SK-N-SH (cell line): ENCODE measurements around the gene DYNLT3. TPM values are rescaled to one million over a fixed set of nuclear protein-coding genes. Genes with fewer than 3 reads are reported as not detected.
A peak's percentile ranks its signal among the peaks of the same experiment; 100 is the strongest.

Experiments used
- CTCF ChIA-PET: fragments of 300-600, 350-600 bp; formaldehyde crosslinking; extraction: SDS; loops from one replicate; lab custom pipeline; 2021; lab: Yijun Ruan, JAX
- POLR2A ChIA-PET: fragments of 350-600 bp; sonication (Branson Sonifier 250); formaldehyde crosslinking; extraction: SDS; loops from one replicate; lab custom pipeline; 2020; ENCODE audit warnings: antibody characterized with exemption, inconsistent platforms; lab: Yijun Ruan, JAX
- DNase-seq: peaks from one replicate; pipeline ENCODE4 v3.0.0; 2012
- H2AFZ ChIP-seq: fragments of 200-600 bp; sonication (generic); 2 replicates; pipeline ENCODE4 v1.8.1; 2016; ENCODE audit warnings: antibody characterized with exemption, mild to moderate bottlenecking, low read depth
- H3F3A ChIP-seq: fragments of 200-600 bp; sonication (generic); replicated peaks from 2 replicates; pipeline ENCODE3; 2016; ENCODE audit warnings: antibody characterized with exemption, mild to moderate bottlenecking; ENCODE audit not compliant: insufficient read depth
- H3K27ac ChIP-seq, 2 experiments: fragments of 200-500 bp in 1 of 2; fragments of 200-600 bp in 1 of 2; sonication (Bioruptor generic) in 1 of 2; sonication (generic), shearing (Covaris generic) in 1 of 2; 2 replicates each; pipeline versions ENCODE4 v1.5.1 to v1.6.1; 2014 to 2016; ENCODE audit warnings: low read depth in 2 of 2, inconsistent platforms in 1 of 2, low read length in 1 of 2, mild to moderate bottlenecking in 1 of 2, mixed read lengths in 1 of 2
- H3K27me3 ChIP-seq: fragments of 200-600 bp; sonication (generic), shearing (Covaris generic); 2 replicates; pipeline ENCODE4 v1.6.1; 2016; ENCODE audit warnings: mixed run types; ENCODE audit not compliant: insufficient read depth
- H3K36me3 ChIP-seq, 2 experiments: fragments of 200-500 bp in 1 of 2; fragments of 200-600 bp in 1 of 2; sonication (Bioruptor generic) in 1 of 2; sonication (generic) in 1 of 2; replicated peaks in 1 of 2; 2 replicates each; pipeline versions ENCODE3 to v1.5.1; 2014 to 2016; ENCODE audit warnings: low read length in 1 of 2, mild to moderate bottlenecking in 1 of 2; ENCODE audit not compliant: insufficient read depth in 2 of 2, control insufficient read depth in 1 of 2
- H3K4me1 ChIP-seq, 2 experiments: fragments of 200-500 bp in 1 of 2; fragments of 200-600 bp in 1 of 2; sonication (Bioruptor generic) in 1 of 2; sonication (generic), shearing (Covaris generic) in 1 of 2; 2 replicates each; pipeline versions ENCODE4 v1.5.1 to v1.6.1; 2014 to 2016; ENCODE audit warnings: low read depth in 1 of 2, low read length in 1 of 2, mixed run types in 1 of 2; ENCODE audit not compliant: insufficient read depth in 2 of 2, control insufficient read depth in 1 of 2
- H3K4me2 ChIP-seq: fragments of 200-600 bp; sonication (generic), shearing (Covaris generic); 2 replicates; pipeline ENCODE4 v1.6.1; 2017; ENCODE audit warnings: mixed run types
- H3K4me3 ChIP-seq, 2 experiments: fragments of 200-500 bp in 1 of 2; fragments of 200-600 bp in 1 of 2; sonication (Bioruptor generic) in 1 of 2; sonication (generic), shearing (Covaris generic) in 1 of 2; 2 replicates each; pipeline versions ENCODE4 v1.5.1 to v1.8.1; 2014 to 2016; ENCODE audit warnings: low read depth in 2 of 2, inconsistent platforms in 1 of 2, low read length in 1 of 2, mild to moderate bottlenecking in 1 of 2, mixed read lengths in 1 of 2, moderate library complexity in 1 of 2
- H3K79me2 ChIP-seq: fragments of 200-600 bp; sonication (generic); 2 replicates; pipeline ENCODE4 v1.8.1; 2017; ENCODE audit warnings: mild to moderate bottlenecking; ENCODE audit not compliant: insufficient read depth
- H3K9ac ChIP-seq: fragments of 200-600 bp; sonication (generic); 2 replicates; pipeline ENCODE4 v1.6.1; 2017; ENCODE audit warnings: mixed run types
- H3K9me2 ChIP-seq: fragments of 200-600 bp; sonication (generic); 2 replicates; pipeline ENCODE4 v1.6.1; 2017; ENCODE audit warnings: mixed run types
- H3K9me3 ChIP-seq: fragments of 200-600 bp; sonication (generic); 2 replicates; pipeline ENCODE4 v1.6.1; 2017; ENCODE audit warnings: mixed run types, mild to moderate bottlenecking, moderate library complexity
- H4K20me1 ChIP-seq: fragments of 200-600 bp; sonication (generic); 2 replicates; pipeline ENCODE4 v1.6.1; 2017; ENCODE audit warnings: mild to moderate bottlenecking, mixed run types; ENCODE audit not compliant: insufficient read depth
- ELF1 ChIP-seq: IDR thresholded peaks from 2 replicates; pipeline ENCODE4 v1.4.0; 2012
- EP300 ChIP-seq, 2 experiments: IDR thresholded peaks; 2 replicates each; pipeline versions ENCODE4 v1.4.0 to v1.6.1; 2012; ENCODE audit warnings: borderline replicate concordance in 1 of 2, low read depth in 1 of 2, low read length in 1 of 2
- FOSL2 ChIP-seq: IDR thresholded peaks from 2 replicates; pipeline ENCODE4 v1.4.0; 2012; ENCODE audit warnings: low read depth, mild to moderate bottlenecking, moderate library complexity, borderline replicate concordance
- IRF3 ChIP-seq: fragments of 150-350 bp; IDR thresholded peaks from 2 replicates; pipeline ENCODE4 v1.6.1; 2016; ENCODE audit warnings: mild to moderate bottlenecking, low read depth, low read length
- JUND ChIP-seq: IDR thresholded peaks from 2 replicates; pipeline ENCODE4 v1.4.0; 2012
- MAX ChIP-seq: IDR thresholded peaks from 2 replicates; pipeline ENCODE4 v1.4.0; 2012; ENCODE audit warnings: low read depth
- MEF2A ChIP-seq: IDR thresholded peaks from 2 replicates; pipeline ENCODE4 v1.4.0; 2012; ENCODE audit warnings: low read depth, borderline replicate concordance
- NFIC ChIP-seq: IDR thresholded peaks from 2 replicates; pipeline ENCODE4 v1.4.0; 2012; ENCODE audit warnings: borderline replicate concordance
- PBX3 ChIP-seq: IDR thresholded peaks from 2 replicates; pipeline ENCODE4; 2012
- SIN3A ChIP-seq: IDR thresholded peaks from 2 replicates; pipeline ENCODE4 v1.6.1; 2012; ENCODE audit warnings: low read depth, mild to moderate bottlenecking, low read length, moderate library complexity, borderline replicate concordance
- TAF1 ChIP-seq: IDR thresholded peaks from 2 replicates; pipeline ENCODE4 v1.6.1; 2012; ENCODE audit warnings: low read depth, mild to moderate bottlenecking, low read length, moderate library complexity, borderline replicate concordance
- TCF12 ChIP-seq: IDR thresholded peaks from 2 replicates; pipeline ENCODE4 v1.4.0; 2012
- TEAD4 ChIP-seq: IDR thresholded peaks from 2 replicates; pipeline ENCODE4 v1.4.0; 2012; ENCODE audit warnings: mild to moderate bottlenecking, borderline replicate concordance; ENCODE audit not compliant: insufficient read depth
- USF1 ChIP-seq: IDR thresholded peaks from 2 replicates; pipeline ENCODE4 v1.4.0; 2012; ENCODE audit warnings: low read depth, borderline replicate concordance
- YY1 ChIP-seq: IDR thresholded peaks from 2 replicates; pipeline ENCODE4 v1.4.0; 2012; ENCODE audit warnings: low read depth, mild to moderate bottlenecking
- ZBTB33 ChIP-seq: IDR thresholded peaks from 2 replicates; pipeline ENCODE4 v1.4.0; 2012; ENCODE audit warnings: low read depth, borderline replicate concordance
- WGBS: methylation state at CpG from one replicate; pipeline ENCODE4 v1.1.6; 2017; ENCODE audit warnings: low lambda C conversion rate; 5-methylcytosine and 5-hydroxymethylcytosine counted together
- polyA plus RNA-seq, 3 experiments: library from polyadenylated mRNA; depleted of rRNA; stranded (reverse); fragments of >200 nt; gene quantifications; 2 replicates each; pipeline ENCODE4 v1.2.3, GENCODE V29; 2012

The DYNLT3 gene
- polyA plus RNA-seq, 1 of the 3 experiments (the other 2 are of a cell fraction): 7.3 TPM

- Histone ChIP-seq H3K36me3 (no peaks in the 10 kb centered on the region), H3K27ac (peak overlapping the region in 1 of 2 experiments; percentile 56; a peak in 2 of 4 replicates), H3K9me2 (no peaks in the 10 kb centered on the region), H3K4me3 (no peak overlapping the region), H2AFZ (no peak overlapping the region), H4K20me1 (0 out of 2 replicates have a peak, but pooled peaks cover 4% of the 10 kb centered on the region), H3K9ac (no peak overlapping the region), H3K27me3 (no peaks in the 10 kb centered on the region)
- CTCF ChIA-PET: interaction anchor here (0.8 kb wide), 1 partner anchor 12 kb away, joined by 3 read pairs; no protein-coding TSS in a partner anchor
- no peak for DNase-seq
- POLR2A ChIA-PET: no interaction called here
- TF ChIP-seq YY1: no peak
- no peak for TF ChIP-seq MAX
- no peak for TF ChIP-seq TAF1
- no peak for TF ChIP-seq ELF1
- TF ChIP-seq TEAD4: no peak
- no peak for TF ChIP-seq ZBTB33
- no peak for TF ChIP-seq IRF3
- no peak for TF ChIP-seq EP300 (IDR thresholded peaks at IDR 0.05; ENCODE audit: borderline replicate concordance in 1 of 2, low read depth in 1 of 2, low read length in 1 of 2)
- no peak for TF ChIP-seq SIN3A
- TF ChIP-seq USF1: no peak
- TF ChIP-seq, all 33 proteins: peak for 0
- Histone ChIP-seq H3K9me3 (no peaks in the 10 kb centered on the region), H3K4me2 (no peak overlapping the region; the same call in 1 of the 2 replicates), H3K4me1 (peaks cover 0 to 7% of the 10 kb centered on the region in 2 experiments; a peak in 1 of 4 replicates), H3K79me2 (no peaks in the 10 kb centered on the region), H3F3A (peaks cover 22% of the 10 kb centered on the region)
- WGBS: 0% methylated on average over 1 of the region's 1 CpG
Observed at GRCh38 chrX:37872303-37872655, 24.9 kb upstream of the DYNLT3 start.

- CTCF ChIA-PET: no interaction called here
- 12% methylated on average over 4 of the region's 4 CpGs for WGBS
- Histone ChIP-seq H3K4me2 (no peak overlapping the region; the same call in 1 of the 2 replicates), H3K9me2 (no peaks in the 10 kb centered on the region), H3K27me3 (no peaks in the 10 kb centered on the region), H3K4me1 (peaks cover 0 to 7% of the 10 kb centered on the region in 2 experiments; a peak in 1 of 4 replicates), H3K9ac (no peak overlapping the region)
- no peak for TF ChIP-seq YY1
- TF ChIP-seq NFIC: peak; percentile 57
- peak; percentile 83 for TF ChIP-seq FOSL2
- TF ChIP-seq PBX3: peak; percentile 81
- TF ChIP-seq TCF12: peak; percentile 77
- peak; percentile 82 for TF ChIP-seq JUND
- peak; percentile 23; the same call in 1 of the 2 replicates for TF ChIP-seq MEF2A
- TF ChIP-seq SIN3A: no peak
- TF ChIP-seq, all 33 proteins: peak for 6
- Histone ChIP-seq H3K4me3 (no peak overlapping the region; a peak in 1 of 4 replicates), H3K36me3 (no peaks in the 10 kb centered on the region), H3K9me3 (no peaks in the 10 kb centered on the region), H3K79me2 (no peaks in the 10 kb centered on the region), H3F3A (peaks cover 22% of the 10 kb centered on the region), H2AFZ (no peak overlapping the region), H3K27ac (peak overlapping the region in 1 of 2 experiments; percentile 56; a peak in 2 of 4 replicates), H4K20me1 (0 out of 2 replicates have a peak, but pooled peaks cover 4% of the 10 kb centered on the region)
- no peak for DNase-seq
- POLR2A ChIA-PET: no interaction called here
Observed at GRCh38 chrX:37871626-37872302, 24.4 kb upstream of the DYNLT3 start.
